ENCODE results near the gene TBX1. TPM values are rescaled to one million over a fixed set of nuclear protein-coding genes. Genes with fewer than 3 reads are reported as not detected.
A peak's percentile ranks its signal among the peaks of the same experiment; 100 is the strongest.

The TBX1 gene
- total RNA-seq, 2 donors from 2014 or later, result 0.24 TPM; not detected in 1

- no peak for TF ChIP-seq CTCF (IDR thresholded peaks at IDR 0.05)
- Histone ChIP-seq H3K36me3 (no peaks in the 10 kb centered on the region), H3K27me3 (peaks cover 23 to 47% of the 10 kb centered on the region in 2 donors), H3K4me3 (peak overlapping the region; percentile 6 to 45), H3K9me3 (no peaks in the 10 kb centered on the region), H3K4me1 (peaks cover 0 to 30% of the 10 kb centered on the region in 2 donors), H3K27ac (no peak overlapping the region)
- peak; percentile 62 for DNase-seq (ENCODE audit: low spot score)
Observed at GRCh38 chr22:19766511-19767426, 6.2 kb downstream of the TBX1 start.

GRCh38 chr22:19767427-19768341, 7.1 kb downstream of the TBX1 start:
- no peak for DNase-seq (ENCODE audit: low spot score)
- H3K27me3 ChIP-seq, result peaks cover 23 to 42% of the 10 kb centered on the region in 2 donors
- H3K4me3 ChIP-seq, result peak overlapping the region in 1 of 2 donors; percentile 45
- H3K27ac ChIP-seq, result no peak overlapping the region
- no peak for TF ChIP-seq CTCF (IDR thresholded peaks at IDR 0.05)
- peaks cover 0 to 30% of the 10 kb centered on the region in 2 donors for H3K4me1 ChIP-seq
- H3K9me3 ChIP-seq, result no peaks in the 10 kb centered on the region
- no peaks in the 10 kb centered on the region for H3K36me3 ChIP-seq

- no peak overlapping the region for H3K4me3 ChIP-seq
- DNase-seq (ENCODE audit: low spot score), result no peak
- peaks cover 23 to 32% of the 10 kb centered on the region in 2 donors for H3K27me3 ChIP-seq
- TF ChIP-seq CTCF (IDR thresholded peaks at IDR 0.05), result no peak
- no peak overlapping the region for H3K27ac ChIP-seq
- H3K4me1 ChIP-seq, result peaks cover 0 to 32% of the 10 kb centered on the region in 2 donors
- no peaks in the 10 kb centered on the region for H3K9me3 ChIP-seq
- no peaks in the 10 kb centered on the region for H3K36me3 ChIP-seq
Observed at GRCh38 chr22:19769393-19769715, 8.8 kb downstream of the TBX1 start.

GRCh38 chr22:19770349-19771220, 10.0 kb downstream of the TBX1 start:
- no peaks in the 10 kb centered on the region for H3K36me3 ChIP-seq
- no peak for TF ChIP-seq CTCF (IDR thresholded peaks at IDR 0.05)
- DNase-seq (ENCODE audit: low spot score), result no peak
- H3K4me1 ChIP-seq, result peaks cover 0 to 29% of the 10 kb centered on the region in 2 donors
- peaks cover 17 to 25% of the 10 kb centered on the region in 2 donors for H3K27me3 ChIP-seq
- no peak overlapping the region for H3K4me3 ChIP-seq
- H3K9me3 ChIP-seq, result no peaks in the 10 kb centered on the region
- H3K27ac ChIP-seq, result no peak overlapping the region

GRCh38 chr22:19772422-19772672, 11.8 kb downstream of the TBX1 start:
- no peak for DNase-seq (ENCODE audit: low spot score)

More at GRCh38 chr22:19772422-19772672, 11.8 kb downstream of the TBX1 start:
- no peaks in the 10 kb centered on the region for H3K9me3 ChIP-seq
- H3K27me3 ChIP-seq, result peaks cover 12 to 13% of the 10 kb centered on the region in 2 donors
- no peak overlapping the region for H3K27ac ChIP-seq
- no peak for TF ChIP-seq CTCF (IDR thresholded peaks at IDR 0.05)
- peaks cover 0 to 14% of the 10 kb centered on the region in 2 donors for H3K4me1 ChIP-seq
- no peak overlapping the region for H3K4me3 ChIP-seq
- no peaks in the 10 kb centered on the region for H3K36me3 ChIP-seq
